GM21390 (cell line): ENCODE measurements around the gene SYT2.
"Not testable (repeated sequence)": the region's sequence is repeated elsewhere in the genome, so short reads cannot be mapped to it uniquely, and the experiment has no call there.

ENCODE experiments used
- ATAC-seq: cut with Tn5 transposase; IDR thresholded peaks from one replicate; pipeline ENCODE4 v1.9.1; 2021; ENCODE audit not compliant: unreplicated experiment

Gene SYT2

DNA sequence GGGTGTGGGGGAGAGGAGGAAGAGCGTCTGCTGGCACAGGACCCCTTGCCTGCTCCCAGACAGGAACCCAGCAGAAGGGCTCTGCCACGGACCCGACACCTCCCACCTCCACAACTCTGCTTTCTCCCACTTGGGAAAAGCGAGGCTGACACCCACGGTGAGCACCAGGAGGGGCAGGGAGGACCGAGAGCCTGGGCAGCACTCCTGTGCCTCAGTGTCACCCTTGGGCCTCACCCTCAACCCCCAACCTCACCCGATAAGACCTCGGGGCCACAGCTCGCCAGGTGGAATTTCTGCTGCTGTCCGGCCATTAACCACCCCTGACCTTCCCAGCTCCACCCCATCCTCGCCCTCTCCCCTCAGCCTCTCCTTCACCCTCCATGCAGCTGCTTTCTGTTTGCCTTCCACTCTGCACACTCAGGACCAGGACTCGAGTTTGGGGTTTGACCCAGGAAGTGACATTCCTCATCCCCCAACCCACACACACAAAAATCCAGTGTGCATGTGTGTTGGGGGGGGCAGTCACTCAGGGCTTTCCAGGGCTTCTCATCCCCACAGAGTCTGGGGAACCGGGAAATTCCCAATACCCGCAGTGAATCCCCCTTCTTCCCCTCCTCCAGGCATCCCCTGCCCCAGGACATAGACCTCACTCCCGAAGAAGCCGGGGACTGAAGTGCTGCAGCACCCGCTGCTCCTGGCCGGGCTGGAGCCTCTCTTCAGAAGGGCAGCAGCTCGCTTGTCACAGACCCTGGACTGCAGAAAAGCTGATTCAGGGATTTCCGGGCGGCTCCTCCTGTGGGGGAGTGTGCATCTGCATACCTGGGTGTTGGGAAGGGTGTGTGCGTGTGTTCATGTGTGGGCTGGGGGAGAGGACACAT is 65.8 kb downstream of the SYT2 start:
- ATAC-seq: no peak

DNA sequence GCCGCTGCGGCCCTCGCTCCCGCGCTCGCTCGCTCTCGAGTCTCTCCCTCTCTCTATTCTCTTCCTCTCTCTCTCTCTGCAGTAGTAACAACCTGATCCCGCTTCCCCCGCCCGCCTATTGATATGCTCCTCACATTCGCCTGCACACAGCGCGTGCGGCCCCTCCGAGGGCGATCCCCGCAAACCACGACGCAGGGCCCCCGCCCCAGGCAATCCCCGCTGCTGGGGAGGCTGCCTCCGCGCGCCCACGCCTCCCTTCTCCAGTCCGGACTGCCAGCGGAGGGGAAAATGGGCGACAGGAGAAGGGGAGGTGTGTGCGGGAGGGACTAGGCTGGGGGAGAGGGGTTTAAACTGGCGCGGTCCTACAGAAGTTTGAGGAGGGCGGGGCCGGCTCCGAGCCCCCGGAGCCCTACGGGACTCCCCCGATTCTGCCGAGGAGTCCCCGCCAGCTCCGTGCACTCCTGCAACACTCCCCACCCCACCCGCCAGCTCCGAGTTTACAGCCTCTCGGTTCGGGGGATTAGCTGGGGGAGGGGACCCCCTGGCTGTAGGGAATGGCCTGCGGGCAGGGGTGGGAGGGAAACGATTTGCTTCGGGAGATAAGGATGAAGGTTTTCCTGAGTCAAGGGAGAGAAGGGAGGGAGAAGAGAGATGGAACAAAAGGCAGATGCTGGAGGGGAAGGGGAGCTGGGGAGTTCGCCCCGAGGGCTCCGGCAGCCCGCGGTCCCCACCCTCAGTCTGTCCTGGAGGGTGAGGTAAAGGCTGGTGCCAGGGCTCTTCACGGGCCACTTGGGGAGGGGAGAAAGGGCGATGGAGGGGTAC is 66.6 kb downstream of the SYT2 start:
- no peak for ATAC-seq

DNA sequence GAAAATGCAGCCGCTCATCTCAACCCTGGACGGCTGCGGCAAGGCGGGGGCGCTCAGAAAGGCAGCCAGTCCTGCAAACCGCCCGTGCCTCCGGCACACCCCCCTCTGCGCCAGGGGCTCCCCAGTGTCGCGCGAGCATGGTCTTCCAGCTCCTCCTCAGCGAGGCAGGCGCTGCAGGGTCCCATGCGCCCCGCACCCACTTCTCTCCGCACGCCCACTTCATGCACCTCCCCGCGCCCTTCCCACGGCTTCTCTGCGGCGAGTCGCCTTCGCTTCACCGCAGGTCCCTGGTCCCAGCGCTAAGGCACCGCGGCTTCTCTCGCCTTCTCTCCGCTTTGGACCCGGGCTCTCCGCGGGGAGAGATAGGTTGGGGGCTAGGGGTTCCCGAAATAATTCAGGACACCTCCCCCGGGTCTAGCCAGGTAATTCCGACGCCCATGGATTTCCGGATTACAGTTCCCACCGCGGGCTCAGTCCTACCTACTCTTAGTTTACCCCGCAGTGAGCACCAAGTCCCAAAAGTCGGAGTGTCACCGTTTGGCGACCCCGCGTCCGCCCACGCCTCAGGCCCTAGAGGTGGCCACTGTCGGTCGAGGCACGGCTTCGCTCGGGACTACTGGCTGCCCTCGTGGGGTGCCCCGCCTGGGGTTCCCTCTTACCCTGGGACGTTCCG is 67.5 kb downstream of the SYT2 start:
- no peak for ATAC-seq

DNA sequence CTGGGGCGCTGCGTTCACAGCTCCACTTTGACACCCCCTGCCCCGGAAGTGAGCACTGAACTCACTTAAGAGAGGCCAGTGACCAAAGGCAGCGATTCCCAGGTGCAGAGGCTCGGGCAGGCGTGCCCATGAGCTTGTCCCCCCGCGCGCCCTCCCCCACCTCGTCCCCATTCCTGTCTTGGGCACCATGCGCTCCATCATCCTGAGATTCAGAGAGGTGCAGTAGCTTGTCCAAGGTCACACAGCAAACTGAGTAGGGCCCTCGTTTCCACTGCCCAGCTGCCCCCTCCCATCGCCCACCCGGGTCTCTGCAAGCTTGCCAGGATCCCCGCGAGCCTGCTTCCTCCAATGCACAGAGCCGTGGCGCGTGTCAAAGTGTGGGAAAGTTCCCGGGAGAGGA is 68.0 kb downstream of the SYT2 start:
- ATAC-seq: no peak

DNA sequence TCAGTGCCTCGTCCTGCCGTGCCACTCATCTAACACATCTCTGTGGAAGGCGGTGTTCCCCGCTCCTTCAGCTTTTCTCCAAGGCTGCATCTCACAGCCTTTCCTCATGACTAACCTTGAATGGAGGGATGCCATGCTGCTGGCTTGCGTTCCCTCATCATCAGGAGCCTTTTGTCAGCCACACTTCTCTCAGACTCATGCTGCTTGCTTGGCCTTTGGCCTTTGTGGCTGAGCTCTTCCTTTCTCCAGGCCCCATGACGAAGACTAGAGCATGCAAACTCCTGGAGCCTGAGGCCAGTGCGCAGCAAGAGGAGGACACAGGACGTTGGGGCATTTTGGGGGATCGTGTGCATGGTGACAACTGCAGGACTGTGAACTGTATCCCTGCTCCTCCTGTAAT is 70.8 kb downstream of the SYT2 start:
- ATAC-seq: no peak

DNA sequence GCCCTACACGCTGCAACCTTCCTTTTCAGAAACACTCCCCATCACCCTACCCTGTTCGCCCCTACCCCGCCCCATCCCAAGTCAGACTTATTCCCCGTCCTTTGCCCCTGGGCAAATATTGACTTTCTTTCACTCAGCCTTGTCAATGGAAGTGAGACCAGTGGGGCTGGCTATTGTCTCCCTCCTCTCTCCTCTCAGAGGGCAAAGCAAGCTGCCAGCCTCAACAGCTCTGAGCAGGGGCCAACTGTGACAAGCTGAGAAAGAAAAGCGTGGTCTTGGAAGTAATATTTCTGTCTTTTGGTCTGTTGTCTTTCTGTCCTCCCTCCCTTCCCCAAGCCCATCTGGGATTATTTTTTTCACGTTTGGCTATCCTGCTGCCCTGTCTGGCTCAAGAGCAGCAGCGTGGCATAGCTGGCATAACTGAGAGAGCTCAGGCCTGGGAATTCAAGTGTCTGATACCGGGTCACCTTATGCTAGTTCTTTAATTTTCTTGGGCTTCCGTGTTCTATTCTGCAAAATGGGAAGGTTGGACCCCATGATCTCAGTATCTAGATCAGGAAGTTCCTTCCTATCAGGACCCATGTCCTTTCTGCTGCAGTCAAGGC is 71.5 kb downstream of the SYT2 start:
- ATAC-seq: not testable (repeated sequence)

DNA sequence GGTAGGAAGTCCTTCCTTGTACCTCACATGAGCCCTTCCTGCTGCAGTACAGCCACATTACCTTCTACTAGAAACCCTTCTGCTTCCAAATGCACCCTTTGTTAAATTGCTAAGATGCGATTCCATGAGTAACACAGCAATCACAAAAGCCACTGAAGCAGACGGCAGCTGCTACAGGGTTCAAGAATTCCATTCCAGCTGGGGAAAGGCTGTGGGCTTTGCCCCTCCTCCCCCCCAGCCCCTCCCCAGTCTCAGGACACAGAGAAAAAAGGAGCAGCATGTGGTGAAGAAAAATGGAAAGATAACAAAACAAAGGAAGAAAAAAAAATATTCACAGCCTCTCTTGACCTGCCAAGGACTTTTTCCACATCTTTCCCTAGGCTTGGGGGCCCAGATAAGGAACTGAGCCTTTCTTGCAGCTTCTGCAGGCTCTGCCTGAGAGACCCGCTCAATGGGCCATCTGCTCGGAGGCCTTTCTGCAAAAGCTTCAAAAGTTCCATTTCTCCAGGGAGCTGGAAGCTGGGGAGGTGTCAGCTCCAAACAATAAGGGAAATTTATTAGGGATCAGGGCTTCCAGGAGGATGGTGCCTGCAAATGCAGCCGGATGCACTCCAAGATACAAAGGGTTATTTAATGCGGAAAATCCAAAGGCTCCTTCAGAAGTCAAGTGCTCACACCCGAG is 72.1 kb downstream of the SYT2 start:
- ATAC-seq: no peak

DNA sequence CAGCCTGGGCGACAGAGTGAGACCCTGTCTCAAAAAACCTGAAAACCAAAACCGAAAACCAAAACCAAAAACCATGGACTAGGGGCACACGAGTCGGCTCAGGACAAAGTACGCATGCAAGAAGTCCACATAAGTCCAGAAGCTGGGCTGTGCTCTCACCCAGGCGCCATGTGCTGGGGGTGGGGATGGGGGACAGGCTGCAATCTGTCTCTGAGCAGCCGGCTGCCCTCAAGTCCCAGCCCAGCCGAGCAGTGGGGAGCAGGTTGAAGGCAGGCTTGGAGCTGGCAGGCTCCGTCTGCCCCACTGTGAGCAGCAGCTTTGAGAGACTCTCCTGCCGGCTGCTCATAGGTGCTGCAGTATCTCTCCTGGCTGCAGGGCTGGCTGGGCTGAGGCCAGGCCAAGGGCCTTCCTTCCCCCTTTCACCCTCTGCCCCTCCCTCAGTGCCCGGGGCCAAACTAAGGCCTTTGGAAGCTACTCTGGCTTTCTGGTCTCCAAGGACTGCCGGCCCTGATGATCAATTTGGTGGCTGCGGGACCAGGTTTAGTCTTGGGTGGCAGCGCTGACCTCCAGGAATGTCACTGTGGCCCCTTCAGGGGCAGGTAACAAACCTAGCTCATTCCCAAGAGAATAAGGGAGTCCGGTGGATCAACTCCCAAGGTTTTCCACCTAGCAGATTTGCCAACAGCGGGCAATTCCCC is 72.8 kb downstream of the SYT2 start:
- not testable (repeated sequence) for ATAC-seq

DNA sequence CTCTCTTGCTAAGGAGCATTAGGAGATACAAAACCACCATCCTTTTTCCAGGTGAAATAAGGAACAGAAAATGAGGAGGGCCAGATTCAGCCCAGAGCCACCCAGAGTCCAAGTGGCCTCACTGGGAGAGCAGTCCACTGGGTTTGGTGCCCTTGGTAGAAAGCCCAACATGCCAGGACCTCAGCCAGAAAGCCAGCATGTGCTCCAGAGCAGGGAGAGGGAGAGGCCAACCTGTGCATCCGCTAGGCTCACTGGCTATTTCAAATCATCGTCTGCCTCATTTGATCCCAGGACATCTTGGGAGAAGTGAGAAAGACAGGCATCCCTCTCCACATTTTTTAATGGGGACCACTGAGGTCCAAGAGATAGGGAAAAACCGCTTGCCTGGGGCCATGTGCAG is 74.1 kb downstream of the SYT2 start:
- ATAC-seq: not testable (repeated sequence)

DNA sequence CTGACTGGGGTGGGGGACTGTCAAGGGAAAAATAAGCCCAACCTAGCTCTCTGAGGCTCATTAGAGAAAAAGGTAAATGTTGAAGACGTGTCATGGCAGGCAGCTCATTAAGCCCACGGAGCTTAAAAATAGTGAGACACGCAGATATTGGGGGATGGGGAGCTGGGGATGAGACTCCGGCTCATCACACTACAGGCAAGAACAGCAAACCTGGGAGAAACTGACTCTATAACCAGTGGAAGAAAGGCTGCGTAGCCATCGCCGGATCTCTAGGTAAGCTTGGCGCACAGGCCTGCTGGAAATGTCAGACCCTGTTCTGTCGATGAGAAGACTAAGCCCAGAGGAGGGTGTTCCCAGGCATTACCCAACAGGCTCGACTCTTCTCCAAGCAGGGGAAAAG is 78.0 kb downstream of the SYT2 start:
- no peak for ATAC-seq

DNA sequence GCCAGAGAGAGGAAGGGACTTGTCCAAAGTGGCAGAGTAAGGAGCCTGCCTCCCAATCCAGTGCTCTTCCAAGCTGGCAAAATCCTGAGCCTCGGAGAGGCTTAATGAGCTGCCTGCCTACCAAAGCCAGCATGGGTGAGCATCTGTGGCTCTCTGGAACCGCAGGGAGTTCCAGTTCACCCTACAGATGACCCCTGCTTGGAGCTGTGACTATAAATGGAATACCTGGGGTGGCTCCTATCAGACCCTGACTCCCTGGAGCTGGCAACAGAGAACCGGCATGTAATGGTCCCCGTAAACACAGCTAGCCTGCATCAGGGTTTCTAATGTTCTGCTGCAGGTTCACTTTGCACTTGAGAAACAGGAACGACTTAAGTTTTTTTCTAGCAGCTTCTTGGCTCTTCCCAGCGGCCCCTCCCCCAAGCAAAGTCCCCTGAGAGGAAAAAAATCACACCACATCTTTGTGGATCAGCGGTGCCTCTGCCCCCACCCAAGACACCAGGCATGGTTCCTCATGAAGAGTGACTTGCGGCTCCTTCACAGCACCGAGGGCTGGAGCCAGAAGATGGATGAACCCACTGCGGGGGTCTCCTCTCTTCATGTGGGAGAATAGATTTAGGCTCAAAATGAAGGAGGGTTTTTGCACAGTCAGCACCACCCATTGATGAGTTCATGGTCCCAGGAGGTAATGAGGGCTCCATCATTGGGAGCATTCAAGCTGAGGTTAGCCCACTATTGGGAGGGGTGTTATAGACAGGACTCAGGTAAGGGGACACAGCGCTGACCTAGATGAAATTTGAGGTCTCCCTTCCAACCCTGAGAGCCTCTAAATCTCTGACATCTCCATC is 79.0 kb downstream of the SYT2 start:
- ATAC-seq: no peak

DNA sequence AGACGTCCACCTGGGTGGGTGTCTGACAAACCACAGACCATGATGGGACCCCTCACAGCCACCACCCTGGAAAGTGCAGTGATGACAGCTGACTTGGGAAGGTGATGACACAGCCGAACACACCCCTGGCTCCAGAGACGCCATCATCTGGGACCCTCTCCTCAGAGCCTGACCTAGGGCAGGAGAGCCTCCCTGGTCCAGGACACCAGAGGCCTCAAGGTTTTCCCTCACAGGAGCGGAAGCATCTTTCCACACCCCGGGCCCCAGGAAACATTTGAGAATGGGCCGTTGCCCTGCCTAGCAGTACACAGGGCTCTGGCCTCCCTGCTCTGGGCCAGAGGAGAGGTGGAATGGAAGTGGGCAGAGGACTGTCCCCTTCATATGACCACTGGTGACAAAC is 79.7 kb downstream of the SYT2 start:
- ATAC-seq: no peak

DNA sequence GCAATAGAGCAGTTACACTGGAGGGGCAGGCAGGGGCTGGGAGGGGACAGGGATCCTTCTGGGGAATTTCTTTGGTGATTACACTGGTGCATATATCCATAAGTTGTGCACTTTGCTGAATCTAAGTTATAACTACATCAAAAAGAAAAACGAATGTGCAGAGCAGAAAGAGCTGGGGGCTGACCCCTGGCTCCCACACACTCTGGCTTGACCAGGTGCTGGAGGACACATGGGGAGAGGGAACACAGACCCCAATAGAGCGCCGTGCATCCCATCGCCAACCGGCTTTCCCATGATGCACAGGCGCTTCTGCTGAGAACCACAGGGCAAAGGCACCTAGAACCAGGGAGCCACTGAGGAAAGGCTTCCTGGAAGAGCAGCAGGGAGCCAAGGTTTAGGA is 80.2 kb downstream of the SYT2 start:
- ATAC-seq: not testable (repeated sequence)

DNA sequence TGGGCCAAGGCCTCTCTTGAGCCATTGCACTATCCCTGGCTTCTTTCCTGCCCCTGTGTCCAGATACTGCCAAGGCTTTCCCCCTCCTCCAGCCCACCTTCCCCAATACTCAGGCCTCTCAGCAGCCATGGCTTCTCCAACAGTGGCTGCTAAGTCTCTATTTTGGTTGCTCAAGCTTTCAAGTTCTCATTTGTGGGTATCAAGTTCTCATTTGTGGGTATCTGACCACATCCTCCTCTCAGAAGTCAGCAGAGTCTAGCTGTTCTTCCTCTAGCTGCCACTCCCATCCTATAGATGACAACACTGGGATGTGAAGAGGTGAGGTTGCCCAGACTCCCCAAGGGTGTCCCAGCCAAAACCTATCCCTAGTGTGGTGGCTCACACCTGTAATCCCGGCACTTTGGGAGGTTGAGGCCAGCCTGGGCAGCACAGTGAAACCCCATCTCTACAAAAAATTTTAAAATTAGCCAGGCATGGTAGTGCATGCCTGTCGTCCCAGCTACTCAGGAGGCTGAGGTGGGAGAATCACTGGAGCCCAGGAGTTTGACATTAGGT is 80.9 kb downstream of the SYT2 start:
- peak; percentile 85 for ATAC-seq

DNA sequence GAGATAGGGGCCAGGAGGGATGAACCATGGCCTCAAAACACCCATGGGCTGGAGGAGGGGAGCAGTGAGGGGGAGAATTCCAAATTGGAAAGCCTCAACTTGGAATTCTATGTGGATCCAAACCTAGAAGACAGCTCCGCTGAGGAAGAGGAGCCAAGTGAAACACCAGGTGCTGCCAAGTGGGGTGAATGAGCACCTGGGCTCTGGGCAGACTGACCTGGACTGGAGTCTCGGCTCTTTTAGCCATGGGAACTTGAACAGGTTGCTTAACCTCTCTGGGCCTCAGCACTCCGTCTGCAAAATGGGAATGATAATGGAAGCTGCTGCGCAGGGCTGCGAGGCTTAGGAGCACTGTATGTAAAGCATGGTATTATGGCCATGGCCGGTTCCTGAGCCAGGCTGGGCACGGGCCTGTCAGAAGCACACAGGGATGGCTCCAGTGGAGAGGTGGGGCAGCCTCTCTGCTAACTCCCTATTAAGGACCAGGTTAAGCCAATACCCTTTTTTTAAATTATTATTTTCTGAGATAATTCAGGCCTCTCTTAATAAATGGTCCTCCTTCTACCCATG is 81.5 kb downstream of the SYT2 start:
- ATAC-seq: no peak

DNA sequence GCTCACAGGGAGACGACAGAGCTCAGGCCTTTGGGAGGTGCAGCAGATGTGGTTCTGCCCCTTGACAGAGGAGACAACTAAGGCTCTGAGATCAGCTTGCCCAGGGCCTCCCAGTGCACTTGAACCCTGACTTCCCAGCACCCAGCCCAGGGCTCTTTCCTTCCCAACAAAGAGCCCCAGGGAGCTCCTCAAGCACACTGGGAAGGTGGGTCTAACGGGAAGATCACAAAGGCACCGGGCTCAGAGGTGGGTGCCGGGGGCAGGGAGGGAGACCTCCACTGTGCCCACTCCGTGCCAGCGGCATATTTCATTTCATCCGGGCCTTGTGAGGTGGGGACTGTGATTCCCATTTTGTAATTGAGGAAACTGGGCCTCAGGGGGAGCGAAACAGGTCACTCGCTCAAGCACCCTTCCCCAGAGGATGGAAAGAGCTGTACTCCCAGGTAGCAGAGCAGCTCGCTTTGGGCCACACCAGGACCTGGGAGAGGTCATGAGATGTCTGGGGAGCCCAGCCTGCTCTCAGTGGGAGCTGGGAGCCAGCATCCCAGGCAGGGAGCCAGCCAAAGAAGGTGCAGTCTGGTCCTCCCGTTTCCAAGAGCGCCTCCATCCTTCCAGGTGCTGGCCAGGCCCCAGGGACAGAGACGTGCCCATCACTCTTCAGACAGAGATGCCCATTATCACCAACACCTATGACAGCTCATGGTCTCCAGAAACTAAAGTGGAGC is 82.3 kb downstream of the SYT2 start:
- no peak for ATAC-seq

DNA sequence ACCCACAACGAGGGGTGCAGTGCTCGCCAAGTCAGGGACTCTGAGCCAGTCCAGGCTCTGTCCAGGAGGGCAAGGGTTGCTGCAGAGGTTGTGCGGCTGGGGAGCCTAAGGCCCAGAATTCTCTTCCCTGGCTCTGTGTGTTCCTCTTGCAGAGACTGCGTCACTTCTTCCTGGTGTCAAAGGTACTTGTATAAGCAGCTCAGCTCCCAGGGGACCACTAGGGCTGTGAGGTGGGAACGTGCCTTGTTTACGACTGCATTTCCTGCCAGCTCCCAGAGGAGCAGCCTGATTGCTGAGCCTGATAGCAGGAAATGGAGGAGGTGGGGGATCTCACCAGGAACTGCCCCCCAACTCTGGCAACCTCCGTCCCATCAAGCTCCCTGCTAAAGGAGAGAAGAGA is 83.2 kb downstream of the SYT2 start:
- not testable (repeated sequence) for ATAC-seq
